GM15510 (cell line): ENCODE results near the gene OSTN.

Source experiments
- POLR2A ChIP-seq: IDR thresholded peaks from 3 replicates; pipeline ENCODE4 v1.6.1; 2011; ENCODE audit warnings: borderline replicate concordance; ENCODE audit not compliant: insufficient read length; ENCODE audit errors: extremely low read depth

The OSTN gene

DNA sequence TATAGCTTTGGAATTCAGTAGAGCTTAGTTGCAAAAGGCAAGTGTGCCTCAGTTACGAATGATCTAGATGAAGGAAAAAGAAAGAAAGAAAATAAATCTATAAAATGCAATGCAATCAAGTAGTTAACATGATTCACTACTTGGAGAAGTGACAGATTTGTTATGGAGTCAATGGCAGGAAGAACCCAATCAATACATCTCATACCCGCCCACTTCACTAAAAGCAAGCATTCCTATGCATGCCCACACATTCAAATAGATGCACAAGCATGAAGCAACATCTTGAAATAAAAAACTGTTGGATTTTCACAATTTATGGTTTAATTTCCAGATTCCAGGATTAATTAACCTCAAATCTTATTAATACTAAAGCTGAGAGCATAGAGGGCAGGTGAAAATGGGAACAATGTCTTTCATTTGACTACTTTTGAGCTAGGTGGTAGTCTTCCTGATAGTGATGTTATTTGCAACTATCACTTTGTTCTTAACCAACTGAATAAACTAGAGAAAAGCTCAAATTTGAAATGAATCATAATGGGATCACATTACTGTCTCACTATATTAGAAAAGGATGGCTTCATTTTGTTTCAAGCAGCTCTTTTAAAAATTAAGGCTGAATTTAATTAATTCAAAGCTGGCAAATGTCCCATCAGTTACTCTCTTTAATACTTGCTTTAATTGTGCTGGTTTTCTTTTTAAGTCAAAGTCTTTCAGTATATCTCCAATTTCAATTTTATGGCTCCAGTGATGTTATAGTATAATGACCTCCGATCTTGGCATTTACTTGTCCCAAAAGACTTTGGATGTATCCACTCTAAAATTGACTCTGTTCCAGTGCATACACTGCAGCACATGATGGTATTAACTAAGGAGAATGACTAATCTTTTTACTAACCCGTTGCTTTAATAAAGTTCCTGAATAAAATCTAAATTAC is 83.5 kb downstream of the OSTN start:
- no peak for TF ChIP-seq POLR2A

DNA sequence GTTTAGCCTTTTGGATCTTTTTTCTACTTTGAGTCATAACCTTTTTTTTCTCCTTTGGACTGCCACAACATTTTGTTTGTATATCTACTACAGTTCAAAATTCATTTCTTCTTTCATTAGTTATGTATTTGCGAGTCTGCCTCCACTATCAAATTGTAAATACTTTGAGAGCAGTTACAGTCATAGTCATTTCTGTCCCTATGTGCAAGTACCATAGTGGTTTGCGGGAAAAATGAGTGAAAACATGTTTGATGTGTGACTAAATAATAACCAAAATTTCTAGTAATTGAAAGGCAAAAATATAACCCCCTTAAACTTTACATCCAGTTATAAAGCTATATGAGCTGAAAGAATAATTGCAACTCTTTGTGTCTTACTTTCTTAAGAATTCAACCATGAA is 84.4 kb downstream of the OSTN start:
- TF ChIP-seq POLR2A = no peak

DNA sequence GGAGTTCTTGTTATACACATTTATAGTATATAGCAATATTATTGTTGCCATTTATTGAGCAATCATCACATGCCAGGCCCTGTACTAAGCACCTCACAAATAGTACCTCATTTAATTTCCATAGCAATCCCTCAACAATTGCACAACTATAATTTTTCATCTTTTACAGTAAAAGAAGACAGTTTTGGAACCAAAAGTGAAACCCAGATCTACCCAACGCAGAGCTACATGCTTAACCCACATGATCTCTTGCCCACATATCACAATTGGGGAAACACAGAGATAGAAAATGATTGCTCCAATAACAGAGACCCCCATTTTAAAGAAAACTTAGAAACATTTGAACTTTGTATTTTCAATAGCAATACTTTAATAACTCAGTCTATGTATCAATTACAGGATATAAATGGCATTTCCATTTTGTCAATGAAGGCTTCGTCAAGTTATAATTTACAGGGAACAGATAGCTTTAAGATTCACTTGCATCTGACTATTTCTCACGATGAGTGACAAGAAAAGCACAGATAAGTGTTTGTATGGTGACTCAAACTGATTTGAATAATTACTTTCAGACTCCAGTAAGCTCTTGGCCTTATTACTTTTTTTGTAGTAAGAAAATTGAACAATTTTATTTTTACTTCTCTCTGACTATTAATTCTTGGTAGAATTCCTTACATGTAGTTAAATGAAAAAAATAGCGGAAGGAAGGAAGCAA is 91.4 kb downstream of the OSTN start:
- TF ChIP-seq POLR2A = no peak

DNA sequence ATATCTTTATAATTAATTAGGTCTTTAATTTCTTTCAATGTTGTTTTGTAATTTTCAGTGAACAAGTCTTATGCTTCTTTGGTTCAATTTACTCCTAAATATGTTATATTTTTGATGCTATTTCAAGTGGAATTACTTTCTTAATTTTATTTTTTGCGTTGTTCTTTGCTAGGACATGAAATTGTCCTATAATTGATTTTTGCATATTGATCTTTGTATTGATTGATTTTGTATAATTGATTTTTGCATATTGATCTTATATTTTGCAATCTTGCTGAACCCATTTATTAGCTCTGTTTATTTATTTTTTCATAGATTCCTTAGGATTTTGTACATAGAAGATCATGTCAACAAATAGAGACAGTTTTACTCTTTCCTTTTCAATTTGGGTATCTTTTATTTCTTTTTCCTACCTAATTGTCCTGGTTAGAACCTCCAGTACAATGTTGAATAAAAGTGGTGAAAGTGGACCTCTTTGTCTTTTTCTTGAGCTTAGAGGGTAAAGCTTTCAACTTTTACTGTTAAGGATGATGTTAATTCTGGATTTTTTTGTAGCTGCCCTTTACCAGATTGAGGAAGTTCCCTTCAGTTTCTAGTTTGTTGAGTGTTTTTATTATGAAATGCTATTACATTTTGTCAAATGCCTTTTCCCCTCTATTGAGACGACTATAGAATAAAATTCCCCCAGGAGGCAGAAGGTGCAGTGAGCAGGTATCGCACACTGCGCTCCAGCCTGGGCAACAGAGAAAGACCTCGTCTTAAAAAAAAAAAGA is 93.4 kb downstream of the OSTN start:
- TF ChIP-seq POLR2A = no peak

DNA sequence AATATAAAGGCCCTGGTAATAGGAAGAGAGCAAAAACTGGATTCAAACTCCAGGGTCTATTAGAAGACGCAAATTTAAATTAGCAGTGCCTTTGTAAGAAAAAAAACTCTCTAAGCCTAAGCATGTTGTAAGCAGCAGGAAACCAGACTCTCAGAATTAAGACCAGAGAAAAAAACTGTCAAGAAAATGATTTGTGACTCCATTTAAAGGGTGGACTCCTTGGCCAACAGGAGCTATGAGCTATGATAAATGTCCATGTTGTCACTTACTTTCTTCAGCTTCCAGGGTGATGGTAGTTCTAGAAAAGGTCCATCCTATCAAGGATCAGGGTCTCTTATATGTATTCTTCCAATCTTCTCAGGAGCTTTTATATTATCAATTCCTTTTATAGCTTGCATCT is 95.2 kb downstream of the OSTN start:
- TF ChIP-seq POLR2A = no peak

DNA sequence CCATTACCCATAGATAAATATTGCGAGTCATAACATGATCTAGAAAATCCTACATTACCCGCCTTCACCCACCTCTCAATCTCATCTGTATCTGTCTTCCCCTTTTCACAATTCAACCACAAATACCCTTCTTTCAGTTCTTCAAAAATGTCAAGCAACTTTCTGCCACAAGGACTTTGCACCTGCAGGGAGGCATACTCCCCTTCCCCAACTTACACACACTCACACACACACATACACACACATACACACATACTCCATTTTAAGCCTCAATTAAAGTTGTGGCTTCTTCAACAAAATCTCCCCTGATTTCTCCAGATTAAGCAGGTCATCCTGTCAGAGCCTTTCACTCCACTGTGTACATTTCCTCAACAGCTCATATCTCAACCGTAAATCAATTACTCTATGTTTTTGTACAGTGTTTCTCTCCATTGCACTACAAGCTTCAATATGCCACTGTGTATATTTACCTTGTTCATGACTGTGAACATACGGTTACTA is 97.0 kb downstream of the OSTN start:
- TF ChIP-seq POLR2A = no peak

DNA sequence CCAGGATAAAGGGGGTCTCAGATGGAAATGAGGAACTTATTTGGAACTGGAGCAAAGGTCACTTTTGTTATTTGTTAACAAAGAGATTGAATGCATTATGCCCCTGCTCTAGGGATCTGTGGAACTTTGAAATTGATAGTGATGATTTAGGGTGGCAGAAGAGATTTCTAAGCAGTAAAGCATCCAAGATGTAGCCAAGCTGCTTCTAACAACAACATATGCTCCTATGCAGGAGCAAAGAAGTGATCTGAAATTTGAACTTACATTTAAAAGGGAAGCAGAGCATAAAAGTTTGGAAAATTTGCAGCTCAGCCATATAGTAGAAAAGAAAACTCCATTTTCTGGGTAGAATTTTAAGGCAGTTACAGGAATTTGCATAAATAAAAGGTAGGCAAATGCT is 99.8 kb downstream of the OSTN start:
- TF ChIP-seq POLR2A = no peak

DNA sequence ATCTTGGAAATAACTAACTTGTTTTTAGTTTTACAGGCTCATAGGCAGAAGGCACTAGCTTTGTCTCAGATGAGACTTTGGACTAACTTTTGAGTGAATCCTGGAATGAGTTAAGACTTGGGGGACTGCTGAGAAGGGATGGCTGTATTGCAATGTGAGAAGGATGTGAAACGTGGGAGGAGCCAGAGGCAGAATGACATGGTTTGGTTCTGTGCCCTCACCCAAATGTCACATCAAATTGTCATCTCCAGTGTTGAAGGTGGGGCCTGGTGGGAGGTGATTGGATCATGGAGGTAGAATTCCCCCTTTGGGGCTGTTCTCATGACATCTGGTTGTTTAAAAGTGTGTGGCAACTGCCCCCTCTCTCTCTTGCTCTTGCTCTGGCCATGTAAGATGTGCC is 101.4 kb downstream of the OSTN start:
- no peak for TF ChIP-seq POLR2A

DNA sequence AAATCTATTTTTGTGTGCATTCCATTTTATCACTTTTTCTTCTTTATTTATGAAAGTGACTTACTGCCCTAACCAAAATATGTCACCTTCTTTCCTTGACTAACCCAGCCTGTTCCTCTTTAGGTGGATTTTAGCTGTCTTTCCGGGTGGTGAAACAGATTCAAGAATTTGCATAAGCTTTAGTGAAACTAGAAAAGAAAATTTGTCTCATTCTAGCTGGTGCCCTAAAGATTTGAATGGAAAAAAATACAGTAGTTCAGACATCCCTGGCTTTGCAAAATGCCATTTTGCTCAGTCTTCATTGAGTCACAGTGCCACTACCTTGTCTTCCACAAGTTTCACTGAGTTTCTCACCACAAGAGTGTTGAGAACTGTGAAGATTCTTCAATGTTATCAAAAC is 102.0 kb downstream of the OSTN start:
- TF ChIP-seq POLR2A = no peak

DNA sequence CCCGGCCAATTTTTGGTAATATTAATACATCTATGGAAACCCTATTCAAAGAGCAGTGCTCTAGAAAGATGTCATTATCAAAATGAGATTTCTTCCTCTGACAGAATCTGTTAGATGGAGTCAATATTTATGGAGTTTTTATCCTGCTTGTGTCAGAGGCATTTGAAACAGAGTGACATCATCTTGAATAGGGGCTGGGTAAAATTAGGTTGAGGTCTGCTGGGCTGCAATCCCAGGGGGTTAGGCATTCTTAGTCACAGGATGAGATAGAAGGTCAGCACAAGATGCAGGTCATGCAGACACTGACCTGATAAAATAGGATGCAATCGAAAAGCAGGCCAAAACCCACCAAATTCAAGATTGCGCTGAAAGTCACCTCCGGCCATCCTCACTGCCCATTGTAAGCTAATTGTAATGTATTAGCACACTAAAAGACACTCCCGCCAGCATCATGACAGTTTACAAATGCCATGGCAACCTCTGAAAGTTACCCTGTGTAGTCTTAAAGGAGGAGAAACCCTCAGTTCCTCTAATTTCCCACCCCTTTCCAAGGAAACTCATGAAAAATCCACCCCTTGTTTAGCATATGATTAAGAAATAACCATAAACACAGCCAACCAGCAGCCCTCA is 102.9 kb downstream of the OSTN start:
- TF ChIP-seq POLR2A = no peak

DNA sequence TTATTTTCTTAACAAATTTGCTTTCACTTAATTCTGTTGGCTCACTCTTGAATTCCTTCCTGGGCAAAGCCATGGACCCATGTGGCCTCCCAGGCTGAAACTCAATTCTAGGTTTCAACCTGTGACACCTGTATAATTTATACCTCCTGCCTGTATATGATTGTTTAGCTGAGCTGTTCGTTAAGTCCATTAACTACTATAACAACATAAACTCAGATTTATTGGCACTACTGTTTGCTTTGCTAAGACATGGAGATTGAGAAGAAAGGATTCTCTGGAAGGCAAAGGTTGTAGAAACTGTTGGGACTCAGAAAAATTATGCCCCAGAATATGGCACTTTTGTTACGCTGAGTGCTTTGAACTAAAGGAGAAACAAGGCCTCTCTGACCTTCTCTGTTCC is 103.4 kb downstream of the OSTN start:
- TF ChIP-seq POLR2A = no peak

DNA sequence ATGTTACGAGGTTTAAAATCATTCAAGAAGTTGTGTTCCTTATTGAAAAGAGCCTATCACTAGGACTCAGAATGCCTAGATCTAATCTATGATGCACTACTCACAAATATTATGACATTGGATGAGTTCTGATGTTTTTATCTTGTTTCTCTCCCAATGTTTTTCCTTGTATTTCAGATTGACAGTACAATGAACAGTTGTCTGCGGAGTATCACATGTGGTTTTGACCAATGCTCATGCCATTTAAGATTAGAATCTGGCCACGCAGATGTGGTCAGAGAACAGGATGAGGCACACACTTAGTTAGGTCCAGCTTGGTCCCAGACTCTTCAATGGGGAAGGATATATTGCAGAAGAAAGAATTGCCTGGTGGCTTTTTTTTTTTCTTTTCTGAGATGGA is 104.6 kb downstream of the OSTN start:
- TF ChIP-seq POLR2A = no peak

DNA sequence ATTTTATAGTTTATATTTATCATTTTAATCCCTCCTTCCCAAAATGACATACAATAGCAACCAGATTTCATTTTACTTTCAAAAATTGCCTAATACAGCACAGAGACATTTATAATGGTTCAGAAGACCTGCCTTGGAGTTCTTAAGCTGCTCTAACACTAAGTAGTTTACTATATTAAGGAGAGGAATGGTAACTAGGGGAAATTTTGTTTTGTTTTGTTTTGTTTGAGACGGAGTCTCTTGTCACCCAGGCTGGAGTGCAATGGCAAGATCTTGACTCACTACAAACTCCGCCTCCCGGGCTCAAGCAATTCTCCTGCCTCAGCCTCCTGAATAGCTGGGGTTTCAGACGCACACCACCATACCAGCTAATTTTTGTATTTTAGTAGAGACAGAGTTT is 107.4 kb downstream of the OSTN start:
- TF ChIP-seq POLR2A = no peak

DNA sequence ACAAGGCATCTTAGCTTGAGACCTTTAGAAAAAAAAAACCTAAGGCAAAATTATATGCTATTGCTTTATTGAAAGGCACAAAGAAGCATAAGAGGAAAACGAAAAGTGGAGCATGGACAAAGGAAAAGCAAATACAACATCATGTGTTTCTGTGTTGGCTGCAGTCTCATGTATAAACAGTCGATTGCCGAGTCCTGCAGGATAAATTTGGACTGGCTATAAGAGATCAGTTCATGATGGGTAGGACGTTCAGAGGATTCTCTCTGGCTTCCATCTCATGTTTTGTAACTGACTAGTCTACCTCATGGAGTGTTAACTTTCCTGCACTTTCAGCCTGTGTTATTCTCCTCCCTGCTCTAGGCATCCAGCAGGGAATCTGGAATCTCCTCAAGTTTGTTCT is 108.3 kb downstream of the OSTN start:
- no peak for TF ChIP-seq POLR2A
